ENCODE measurements around the gene COL8A1.

GRCh38 chr3:99625643-99626416, 12.6 kb upstream of the COL8A1 start:
- TF ChIP-seq POLR2A (IDR thresholded peaks at IDR 0.05): no peak
- TF ChIP-seq CTCF (IDR thresholded peaks at IDR 0.05): no peak

All from testis (tissue), 2 donors.